Heart left ventricle (tissue), 13 donors: ENCODE results near the gene SLC25A47.
A peak's percentile ranks its signal among the peaks of the same experiment; 100 is the strongest.

Experiments used
- CTCF ChIP-seq, 12 donors: fragments of 200-600 bp; sonication (generic) in 4 of 12; IDR thresholded peaks; one replicate each; pipeline versions ENCODE4 v1.5.0 to v1.8.0; 2018 to 2022; ENCODE audit warnings: antibody characterized with exemption in 12 of 12, mild to moderate bottlenecking in 5 of 12
- POLR2A ChIP-seq, 2 donors: fragments of 450-650 bp; IDR thresholded peaks; one replicate each; pipeline ENCODE4 v1.6.1; 2017; ENCODE audit warnings: antibody characterized with exemption in 2 of 2, mild to moderate bottlenecking in 2 of 2, moderate library complexity in 2 of 2
- donor health status: ischemic (EF 13 %, LVEDD 7.1; RV severe dilation, severe dysfunction).
- donor health status: DM: no; HTN: yes; CAD: no.
- donor health status: DM: no; HTN: no; CAD: no.
- donor health status: ischemic (EF 25% LVEDD 6.9; RV normal size, moderate dysfunction).
- donor health status: ischemic (EF 25% LVEDD 5.7; RV mildly dilated, moderate dysfunction).
- donor health status: ischemic (EF 35%, LVEDD 5.7; RV mildly dilated, moderate dysfunction).
- donor health status: nonischemic (EF 11% LVEDD 7.7; RV severe dilation, severe dysfunction).
- donor health status: DM: yes; HTN: yes; CAD: no.
- donor health status: PGD.
- donor health status: ischemic (EF 29% LVEDD 5.4; RV normal size, mild dysfunction).
- donor health status: nonischemic (EF 23%, LVEDD 6.1; RV moderate dilation, normal function).

- peak in 1 of 12 donors; percentile 1 for TF ChIP-seq CTCF (IDR thresholded peaks at IDR 0.05)
- TF ChIP-seq POLR2A (IDR thresholded peaks at IDR 0.05): no peak
Observed at GRCh38 chr14:100285913-100286400, 37.2 kb upstream of the SLC25A47 start.
